H1 (cell line): ENCODE results near the gene LCA5L. TPM values are rescaled to one million over a fixed set of nuclear protein-coding genes. Genes with fewer than 3 reads are reported as not detected.

Source experiments
- CREB1 ChIP-seq: IDR thresholded peaks from 2 replicates; pipeline ENCODE4 v1.6.1; 2012; ENCODE audit warnings: inconsistent platforms
- POLR2AphosphoS5 ChIP-seq: IDR thresholded peaks from 2 replicates; pipeline ENCODE4 v1.6.1; 2011; ENCODE audit warnings: low read depth, low read length
- RXRA ChIP-seq: IDR thresholded peaks from 2 replicates; pipeline ENCODE4 v1.6.1; 2011; ENCODE audit warnings: low read depth, mild to moderate bottlenecking, low read length, moderate library complexity; ENCODE audit not compliant: insufficient read depth
- SP1 ChIP-seq: IDR thresholded peaks from 2 replicates; pipeline ENCODE4 v1.6.1; 2011; ENCODE audit warnings: low read depth, low read length
- SP4 ChIP-seq: IDR thresholded peaks from 2 replicates; pipeline ENCODE4 v1.6.1; 2012; ENCODE audit warnings: low read length, inconsistent platforms
- polyA plus RNA-seq, 7 experiments: library from polyadenylated mRNA; depleted of rRNA in 3 of 7; stranded (reverse) in 5 of 7; unstranded in 2 of 7; fragments of >200 nt in 5 of 7; fragments of 200-250 nt in 2 of 7; gene quantifications; 1 replicate in 5 of 7; 2 replicates in 1 of 7; 4 replicates in 1 of 7; pipeline versions ENCODE4 v1.2.1 to v1.2.3, GENCODE V29; 2011 to 2013; ENCODE audit warnings: missing spikeins in 2 of 7, mixed read lengths in 2 of 7
- total RNA-seq: library from RNA; stranded (reverse); fragmentation: NEBNext Ultra II Directional; extraction: Animal tissue kit (Norgen Biotek cat#: 25700); gene quantifications from 2 replicates; pipeline ENCODE4 v1.2.1, GENCODE V29; 2021
- TF ChIP-seq, protein P1 (sequence below): fragments of 300-600 bp; sonication (generic); IDR thresholded peaks from 2 replicates; pipeline ENCODE4 v1.7.1; 2012; ENCODE audit warnings: low read length, moderate library complexity, mild to moderate bottlenecking, inconsistent platforms; ENCODE audit not compliant: insufficient replicate concordance

Gene LCA5L
- total and polyA plus RNA-seq, 2 of the 8 experiments (the other 6 are each of a cell fraction or from before 2014, with no cell fraction given), result 0.11 to 0.84 TPM

DNA sequence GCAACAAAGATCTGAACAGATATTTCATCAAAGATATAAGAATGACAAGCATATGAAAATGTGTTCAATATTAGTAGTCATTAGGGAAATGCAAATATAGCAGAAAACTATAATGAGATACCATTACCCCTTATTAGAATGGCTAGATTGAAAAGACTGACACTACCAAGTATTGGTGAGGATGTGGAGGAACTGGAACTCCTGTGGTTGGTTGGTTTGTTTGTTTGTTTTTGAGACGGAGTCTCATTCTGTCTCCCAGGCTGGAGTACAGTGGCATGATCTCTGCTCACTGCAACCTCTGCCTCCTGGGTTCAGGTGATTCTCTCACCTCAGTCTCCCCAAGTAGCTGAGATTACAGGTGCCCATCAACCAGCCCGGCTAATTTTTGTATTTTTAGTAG lies 77.8 kb downstream of the LCA5L start (continued):
- TF ChIP-seq, protein P1, sequence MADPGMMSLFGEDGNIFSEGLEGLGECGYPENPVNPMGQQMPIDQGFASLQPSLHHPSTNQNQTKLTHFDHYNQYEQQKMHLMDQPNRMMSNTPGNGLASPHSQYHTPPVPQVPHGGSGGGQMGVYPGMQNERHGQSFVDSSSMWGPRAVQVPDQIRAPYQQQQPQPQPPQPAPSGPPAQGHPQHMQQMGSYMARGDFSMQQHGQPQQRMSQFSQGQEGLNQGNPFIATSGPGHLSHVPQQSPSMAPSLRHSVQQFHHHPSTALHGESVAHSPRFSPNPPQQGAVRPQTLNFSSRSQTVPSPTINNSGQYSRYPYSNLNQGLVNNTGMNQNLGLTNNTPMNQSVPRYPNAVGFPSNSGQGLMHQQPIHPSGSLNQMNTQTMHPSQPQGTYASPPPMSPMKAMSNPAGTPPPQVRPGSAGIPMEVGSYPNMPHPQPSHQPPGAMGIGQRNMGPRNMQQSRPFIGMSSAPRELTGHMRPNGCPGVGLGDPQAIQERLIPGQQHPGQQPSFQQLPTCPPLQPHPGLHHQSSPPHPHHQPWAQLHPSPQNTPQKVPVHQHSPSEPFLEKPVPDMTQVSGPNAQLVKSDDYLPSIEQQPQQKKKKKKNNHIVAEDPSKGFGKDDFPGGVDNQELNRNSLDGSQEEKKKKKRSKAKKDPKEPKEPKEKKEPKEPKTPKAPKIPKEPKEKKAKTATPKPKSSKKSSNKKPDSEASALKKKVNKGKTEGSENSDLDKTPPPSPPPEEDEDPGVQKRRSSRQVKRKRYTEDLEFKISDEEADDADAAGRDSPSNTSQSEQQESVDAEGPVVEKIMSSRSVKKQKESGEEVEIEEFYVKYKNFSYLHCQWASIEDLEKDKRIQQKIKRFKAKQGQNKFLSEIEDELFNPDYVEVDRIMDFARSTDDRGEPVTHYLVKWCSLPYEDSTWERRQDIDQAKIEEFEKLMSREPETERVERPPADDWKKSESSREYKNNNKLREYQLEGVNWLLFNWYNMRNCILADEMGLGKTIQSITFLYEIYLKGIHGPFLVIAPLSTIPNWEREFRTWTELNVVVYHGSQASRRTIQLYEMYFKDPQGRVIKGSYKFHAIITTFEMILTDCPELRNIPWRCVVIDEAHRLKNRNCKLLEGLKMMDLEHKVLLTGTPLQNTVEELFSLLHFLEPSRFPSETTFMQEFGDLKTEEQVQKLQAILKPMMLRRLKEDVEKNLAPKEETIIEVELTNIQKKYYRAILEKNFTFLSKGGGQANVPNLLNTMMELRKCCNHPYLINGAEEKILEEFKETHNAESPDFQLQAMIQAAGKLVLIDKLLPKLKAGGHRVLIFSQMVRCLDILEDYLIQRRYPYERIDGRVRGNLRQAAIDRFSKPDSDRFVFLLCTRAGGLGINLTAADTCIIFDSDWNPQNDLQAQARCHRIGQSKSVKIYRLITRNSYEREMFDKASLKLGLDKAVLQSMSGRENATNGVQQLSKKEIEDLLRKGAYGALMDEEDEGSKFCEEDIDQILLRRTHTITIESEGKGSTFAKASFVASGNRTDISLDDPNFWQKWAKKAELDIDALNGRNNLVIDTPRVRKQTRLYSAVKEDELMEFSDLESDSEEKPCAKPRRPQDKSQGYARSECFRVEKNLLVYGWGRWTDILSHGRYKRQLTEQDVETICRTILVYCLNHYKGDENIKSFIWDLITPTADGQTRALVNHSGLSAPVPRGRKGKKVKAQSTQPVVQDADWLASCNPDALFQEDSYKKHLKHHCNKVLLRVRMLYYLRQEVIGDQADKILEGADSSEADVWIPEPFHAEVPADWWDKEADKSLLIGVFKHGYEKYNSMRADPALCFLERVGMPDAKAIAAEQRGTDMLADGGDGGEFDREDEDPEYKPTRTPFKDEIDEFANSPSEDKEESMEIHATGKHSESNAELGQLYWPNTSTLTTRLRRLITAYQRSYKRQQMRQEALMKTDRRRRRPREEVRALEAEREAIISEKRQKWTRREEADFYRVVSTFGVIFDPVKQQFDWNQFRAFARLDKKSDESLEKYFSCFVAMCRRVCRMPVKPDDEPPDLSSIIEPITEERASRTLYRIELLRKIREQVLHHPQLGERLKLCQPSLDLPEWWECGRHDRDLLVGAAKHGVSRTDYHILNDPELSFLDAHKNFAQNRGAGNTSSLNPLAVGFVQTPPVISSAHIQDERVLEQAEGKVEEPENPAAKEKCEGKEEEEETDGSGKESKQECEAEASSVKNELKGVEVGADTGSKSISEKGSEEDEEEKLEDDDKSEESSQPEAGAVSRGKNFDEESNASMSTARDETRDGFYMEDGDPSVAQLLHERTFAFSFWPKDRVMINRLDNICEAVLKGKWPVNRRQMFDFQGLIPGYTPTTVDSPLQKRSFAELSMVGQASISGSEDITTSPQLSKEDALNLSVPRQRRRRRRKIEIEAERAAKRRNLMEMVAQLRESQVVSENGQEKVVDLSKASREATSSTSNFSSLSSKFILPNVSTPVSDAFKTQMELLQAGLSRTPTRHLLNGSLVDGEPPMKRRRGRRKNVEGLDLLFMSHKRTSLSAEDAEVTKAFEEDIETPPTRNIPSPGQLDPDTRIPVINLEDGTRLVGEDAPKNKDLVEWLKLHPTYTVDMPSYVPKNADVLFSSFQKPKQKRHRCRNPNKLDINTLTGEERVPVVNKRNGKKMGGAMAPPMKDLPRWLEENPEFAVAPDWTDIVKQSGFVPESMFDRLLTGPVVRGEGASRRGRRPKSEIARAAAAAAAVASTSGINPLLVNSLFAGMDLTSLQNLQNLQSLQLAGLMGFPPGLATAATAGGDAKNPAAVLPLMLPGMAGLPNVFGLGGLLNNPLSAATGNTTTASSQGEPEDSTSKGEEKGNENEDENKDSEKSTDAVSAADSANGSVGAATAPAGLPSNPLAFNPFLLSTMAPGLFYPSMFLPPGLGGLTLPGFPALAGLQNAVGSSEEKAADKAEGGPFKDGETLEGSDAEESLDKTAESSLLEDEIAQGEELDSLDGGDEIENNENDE, result no peak
- TF ChIP-seq RXRA (no peak), SP1 (no peak), SP4 (no peak), POLR2AphosphoS5 (no peak), CREB1 (no peak)
